NCI-H2107 treated with DMSO at 0.1 percent for 48 hours (cell line): ENCODE results near the gene ZNF135.

Experiments
- DNase-seq: peaks from one replicate; lab custom pipeline; 2025; ENCODE audit not compliant: unreplicated experiment; lab: John Stamatoyannopoulos, UW

The ZNF135 gene

GRCh38 chr19:58059003-58059670 is at the start of gene ZNF135:
ZNF135 (plus strand) TSS chr19:58059282; CDS start chr19:58060003, 721 bp downstream.
- DNase-seq, result peak; percentile 11

DNA sequence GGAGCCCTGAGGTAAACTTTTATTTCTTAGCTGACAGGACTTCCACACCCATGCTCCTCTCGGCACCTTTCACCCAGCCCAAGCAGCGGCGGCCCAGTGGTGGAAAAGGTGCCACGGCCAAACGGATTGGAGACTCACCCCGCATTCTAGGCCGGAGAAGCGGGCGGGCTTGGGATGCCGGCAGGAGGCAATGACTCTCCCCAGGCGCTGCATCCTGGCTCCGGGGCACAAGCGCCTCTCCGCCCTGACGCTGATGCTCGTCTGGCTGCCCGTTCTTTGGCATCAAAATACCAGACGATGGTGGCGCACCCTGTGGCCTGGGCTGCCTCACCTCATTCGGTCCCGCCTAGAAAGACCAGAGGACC is 49.8 kb upstream of the ZNF135 start:
- DNase-seq, result no peak

DNA sequence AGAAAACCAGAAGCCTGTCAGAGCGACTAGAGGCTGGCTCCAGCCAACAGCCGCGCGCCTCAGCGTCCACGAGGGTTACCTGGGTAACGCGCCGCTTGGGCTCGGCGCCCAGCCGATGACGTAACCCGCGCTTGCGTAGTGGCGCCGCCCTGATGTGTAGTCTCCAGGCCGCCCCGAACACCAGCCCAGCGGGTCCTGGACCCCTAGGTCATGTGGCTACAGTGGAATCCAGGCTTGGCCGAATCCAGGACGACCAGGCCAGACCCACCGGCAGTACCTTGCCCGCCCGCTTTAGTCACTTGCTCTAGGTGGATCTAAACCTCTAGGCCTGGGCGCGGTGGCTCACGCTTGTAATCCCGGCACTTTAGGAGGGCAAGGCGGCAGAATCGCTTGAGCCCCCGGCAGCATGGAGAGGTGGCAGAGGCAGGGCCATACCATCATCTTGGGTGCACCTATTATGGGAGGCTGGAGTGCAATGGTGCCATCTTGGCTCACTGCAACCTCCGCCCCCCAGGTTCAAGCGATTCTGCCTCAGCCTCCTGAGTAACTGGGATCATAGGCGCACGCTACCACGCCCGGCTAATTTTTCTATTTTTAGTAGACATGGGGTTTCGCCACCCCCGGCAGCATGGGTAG is 49.3 kb upstream of the ZNF135 start:
- DNase-seq, result peak; percentile 25

DNA sequence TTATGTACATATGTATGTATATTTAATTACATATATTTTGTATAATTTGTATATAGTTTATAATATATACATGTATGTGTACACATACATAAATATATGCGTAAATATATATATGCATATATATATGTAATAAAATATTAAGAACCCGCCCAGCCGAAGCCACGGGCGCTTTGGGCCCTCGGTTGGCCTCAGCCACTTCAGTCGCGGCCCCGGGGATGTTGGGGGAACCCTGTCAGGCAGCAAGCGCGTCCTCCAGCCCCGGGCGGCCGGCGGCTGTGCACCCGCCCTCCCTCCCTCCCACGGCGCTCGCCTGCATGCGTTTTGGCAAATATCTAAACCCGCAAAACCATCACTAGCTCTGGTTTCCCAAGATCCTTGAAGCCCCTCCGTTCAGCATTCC is 48.6 kb upstream of the ZNF135 start:
- DNase-seq, result no peak

GRCh38 chr19:58014141-58014540 is 44.9 kb upstream of the ZNF135 start:
- DNase-seq, result no peak

DNA sequence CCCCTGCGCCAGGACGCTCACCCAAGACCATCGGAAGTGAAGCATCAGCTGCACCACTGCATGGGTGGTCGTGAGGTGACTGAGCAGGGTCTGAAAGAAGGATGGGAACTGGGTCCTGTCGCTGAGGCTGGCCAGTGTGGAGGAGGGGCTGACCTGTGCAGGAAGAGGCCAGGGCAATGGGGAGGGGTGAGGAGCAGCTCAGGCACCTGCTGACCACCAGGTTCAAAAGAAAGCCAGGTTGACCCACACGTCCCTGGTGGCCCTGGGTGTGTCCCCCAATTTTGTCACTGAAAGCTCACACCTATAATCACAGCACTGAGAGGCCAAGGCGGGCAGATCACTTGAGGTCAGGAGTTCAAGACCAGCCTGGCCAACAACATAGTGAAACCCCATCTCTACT is 39.0 kb upstream of the ZNF135 start:
- DNase-seq, result no peak

GRCh38 chr19:58021541-58022282 is 37.4 kb upstream of the ZNF135 start:
- DNase-seq, result no peak

DNA sequence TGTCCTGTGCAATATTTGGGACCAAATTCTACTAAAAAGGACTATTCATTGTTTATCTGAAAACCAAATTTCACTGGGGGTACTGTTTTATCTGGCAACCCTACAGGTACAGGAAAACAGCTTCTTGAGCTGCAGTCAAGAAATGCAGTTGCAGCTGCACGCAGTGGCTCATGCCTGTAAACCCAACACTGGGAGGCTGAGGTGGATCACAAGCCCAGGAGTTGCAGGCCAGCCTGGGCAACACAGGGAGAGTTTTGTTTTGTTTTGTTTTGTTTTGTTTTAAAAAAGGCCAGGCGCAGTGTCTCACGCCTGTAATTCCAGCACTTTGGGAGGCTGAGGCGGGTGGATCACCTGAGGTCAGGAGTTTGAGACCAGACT is 36.8 kb upstream of the ZNF135 start:
- DNase-seq, result no peak

- DNase-seq, result no peak
Observed at GRCh38 chr19:58024661-58025060, 34.4 kb upstream of the ZNF135 start.

DNA sequence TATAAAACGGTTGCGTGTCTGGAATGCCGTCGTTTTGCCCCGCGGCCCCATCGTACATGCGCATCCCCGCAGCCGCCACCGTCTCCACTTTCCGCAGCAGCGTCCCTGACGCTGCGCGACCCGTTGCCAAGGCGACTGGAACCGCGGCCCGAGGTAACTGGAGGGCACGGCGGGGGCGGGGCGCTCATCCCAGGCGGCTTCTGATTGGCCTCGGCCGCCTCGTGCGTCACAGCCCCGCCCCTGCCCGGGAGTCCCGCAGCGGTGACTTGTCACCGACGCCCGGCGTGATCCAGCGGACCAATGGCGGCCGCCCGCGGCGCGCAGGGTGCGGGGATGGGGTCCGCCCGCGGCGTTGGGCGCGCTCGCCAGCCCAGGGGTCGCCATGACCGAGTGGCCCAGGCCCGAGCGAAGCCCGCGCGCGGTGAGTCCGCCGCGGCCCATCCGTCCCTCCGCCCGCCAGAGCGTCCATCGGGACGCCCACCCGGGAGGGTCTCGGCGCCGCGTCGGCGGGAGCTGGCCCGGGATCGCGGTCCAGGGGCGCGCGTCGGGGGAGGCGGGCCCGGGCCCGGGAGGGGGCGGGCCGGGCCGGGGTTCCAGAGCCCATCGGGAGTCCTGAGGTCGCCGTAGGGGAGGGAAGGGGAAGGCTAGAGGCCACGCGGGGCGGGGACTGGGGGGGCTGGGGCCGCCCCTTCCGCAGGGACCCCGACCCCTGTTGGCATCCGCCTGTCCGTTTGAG is 25.2 kb upstream of the ZNF135 start, which contains the start of gene ZSCAN1:
ZSCAN1 (plus strand) TSS at position 285 of the 736 bp plus-strand sequence. CDS start 3,812 bp downstream, outside the sequence.
- DNase-seq, result no peak

DNA sequence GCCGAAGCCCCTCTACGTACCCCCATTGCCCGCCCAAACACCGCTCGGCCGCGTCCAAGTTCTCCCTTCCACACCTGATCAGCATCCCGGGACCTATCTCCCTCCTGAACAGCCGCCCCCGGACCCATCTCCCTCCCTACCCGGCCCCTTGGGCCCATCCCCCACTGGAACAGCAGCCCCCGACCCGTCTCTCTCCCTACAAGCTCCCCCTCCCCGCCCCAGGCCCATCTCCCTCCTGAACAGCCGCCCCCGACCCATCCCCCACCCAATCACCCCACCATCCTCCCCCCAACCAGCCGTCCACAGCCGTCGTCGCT is 24.6 kb upstream of the ZNF135 start:
- no peak for DNase-seq

GRCh38 chr19:58035863-58036262 is 23.2 kb upstream of the ZNF135 start:
- DNase-seq, result no peak

DNA sequence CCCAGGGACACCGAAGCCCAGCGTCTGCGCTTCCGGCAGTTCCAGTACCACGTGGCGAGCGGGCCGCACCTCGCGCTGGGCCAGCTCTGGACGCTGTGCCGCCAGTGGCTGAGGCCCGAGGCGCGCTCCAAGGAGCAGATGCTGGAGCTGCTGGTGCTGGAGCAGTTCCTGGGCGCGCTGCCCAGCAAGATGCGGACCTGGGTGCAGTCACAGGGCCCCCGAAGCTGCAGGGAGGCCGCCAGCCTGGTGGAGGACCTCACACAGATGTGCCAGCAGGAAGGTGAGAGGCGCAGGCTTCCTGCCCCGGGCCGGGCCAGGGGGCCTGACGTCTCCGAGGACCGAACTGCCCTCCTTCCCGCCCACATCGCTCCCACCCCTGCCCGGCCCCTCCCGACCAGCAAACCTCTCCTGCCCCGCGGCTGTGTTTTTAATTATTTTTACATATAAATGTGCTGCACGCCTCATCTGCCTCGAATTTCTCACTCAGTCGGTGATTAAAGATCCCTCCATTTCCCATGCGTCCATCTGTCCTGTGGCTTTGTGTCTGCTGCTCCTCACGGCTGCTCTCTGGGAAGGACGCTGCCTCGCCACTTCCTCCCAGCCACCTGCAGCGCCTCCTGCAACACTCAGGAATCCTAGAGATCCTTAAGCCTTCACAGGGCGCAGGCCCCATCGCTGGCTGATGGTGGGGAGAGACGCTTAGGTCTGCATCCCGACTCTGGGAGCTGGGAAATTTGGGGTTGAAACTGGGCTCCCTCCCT is 21.0 kb upstream of the ZNF135 start:
- no peak for DNase-seq

- no peak for DNase-seq
Observed at GRCh38 chr19:58038688-58039204, 20.3 kb upstream of the ZNF135 start.

- DNase-seq, result no peak
Observed at GRCh38 chr19:58040751-58041525, 18.1 kb upstream of the ZNF135 start.

DNA sequence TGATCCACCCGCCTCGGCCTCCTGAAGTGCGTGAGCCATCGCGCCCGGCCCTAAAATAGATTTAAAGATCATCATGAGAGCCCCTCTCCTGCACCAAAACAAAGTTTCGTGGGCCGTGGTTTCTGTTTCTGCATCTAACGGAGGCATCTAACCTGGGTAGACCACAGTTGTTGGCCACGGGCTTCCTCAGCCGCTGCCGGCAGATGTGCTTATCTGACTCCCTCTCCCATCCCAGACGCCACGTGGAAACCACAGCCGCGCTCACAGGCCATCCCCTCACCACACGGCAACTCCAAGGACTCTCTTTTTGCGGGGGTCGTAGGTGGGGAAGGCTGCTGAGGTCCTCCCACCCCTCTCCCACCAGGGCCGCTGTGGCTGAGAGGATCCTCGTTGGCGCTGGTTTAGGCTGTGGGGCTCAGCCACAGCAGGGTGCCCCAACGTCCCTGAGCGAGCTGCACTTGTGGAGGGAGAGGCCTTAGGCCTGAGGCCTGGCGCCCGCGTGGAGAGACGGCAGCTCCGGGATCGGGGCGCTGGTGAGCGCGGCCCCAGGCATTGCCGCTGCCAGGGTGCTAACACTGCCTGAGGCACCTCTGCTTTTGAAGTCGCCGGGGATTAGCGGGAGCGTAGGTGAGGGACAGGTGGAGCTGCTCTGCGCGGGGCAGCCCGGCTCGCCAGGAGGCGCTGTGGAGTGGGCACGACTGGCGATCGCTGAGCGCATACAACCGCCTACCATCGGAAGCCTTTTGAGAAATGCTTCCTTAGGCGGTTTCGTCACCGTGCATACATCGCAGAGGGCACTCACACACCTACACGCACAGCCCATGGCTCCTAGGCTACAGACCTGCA is 16.4 kb upstream of the ZNF135 start:
- no peak for DNase-seq

- DNase-seq, result no peak
Observed at GRCh38 chr19:58044391-58044790, 14.7 kb upstream of the ZNF135 start.

- DNase-seq, result no peak
Observed at GRCh38 chr19:58044886-58045285, 14.2 kb upstream of the ZNF135 start.

GRCh38 chr19:58045411-58046050 is 13.6 kb upstream of the ZNF135 start:
- no peak for DNase-seq
